NB4 (cell line): Measurements from ENCODE around the gene OLFML1.

ENCODE experiments used
- DNase-seq: peaks from one replicate; pipeline ENCODE4 v3.0.0; 2010; ENCODE audit warnings: low read depth
- H3K4me3 ChIP-seq: one replicate; pipeline ENCODE4 v1.5.1; 2011; ENCODE audit warnings: mild to moderate bottlenecking, low read depth, low read length, moderate library complexity
- CTCF ChIP-seq: IDR thresholded peaks from one replicate; pipeline ENCODE4 v1.5.1; 2012; ENCODE audit warnings: low read depth, low read length
- MAX ChIP-seq: IDR thresholded peaks from 2 replicates; pipeline ENCODE4 v1.6.1; 2011; ENCODE audit warnings: low read depth, low read length
- MYC ChIP-seq: IDR thresholded peaks from 2 replicates; pipeline ENCODE4 v1.6.1; 2011; ENCODE audit warnings: low read depth, low read length
- POLR2A ChIP-seq: IDR thresholded peaks from 2 replicates; pipeline ENCODE4 v1.6.1; 2011; ENCODE audit warnings: mild to moderate bottlenecking; ENCODE audit not compliant: insufficient read length; ENCODE audit errors: extremely low read depth

OLFML1 gene

GRCh38 chr11:7533199-7534041, 48.1 kb downstream of the OLFML1 start:
- no peak overlapping the region for H3K4me3 ChIP-seq
- TF ChIP-seq CTCF: no peak
- TF ChIP-seq POLR2A: no peak
- TF ChIP-seq MYC: no peak
- TF ChIP-seq MAX: no peak
- no peak for DNase-seq

- DNase-seq: no peak
- H3K4me3 ChIP-seq: no peak overlapping the region
- TF ChIP-seq MYC (no peak), MAX (no peak), CTCF (no peak), POLR2A (no peak)
Measured at GRCh38 chr11:7534042-7534378, 48.7 kb downstream of the OLFML1 start.

- H3K4me3 ChIP-seq: no peak overlapping the region
- TF ChIP-seq POLR2A: no peak
- TF ChIP-seq CTCF: peak; percentile 36
- no peak for DNase-seq
Measured at GRCh38 chr11:7536100-7536499, 50.8 kb downstream of the OLFML1 start.

GRCh38 chr11:7537265-7537664, 52.0 kb downstream of the OLFML1 start:
- no peak for TF ChIP-seq CTCF
- TF ChIP-seq MYC: no peak
- no peak overlapping the region for H3K4me3 ChIP-seq
- DNase-seq: no peak

GRCh38 chr11:7538031-7538430, 52.7 kb downstream of the OLFML1 start:
- TF ChIP-seq MAX (no peak), POLR2A (no peak), CTCF (no peak), MYC (no peak)
- H3K4me3 ChIP-seq: no peak overlapping the region
- no peak for DNase-seq
